Measurements from ENCODE around the gene SLC12A3. TPM values are rescaled to one million over a fixed set of nuclear protein-coding genes. Genes with fewer than 3 reads are reported as not detected.

Gene SLC12A3
- total and polyA plus RNA-seq, 2 of the 8 experiments (the other 6 are each of a cell fraction or from before 2014, with no cell fraction given), result not detected

- DNase-seq (ENCODE audit: low read depth in 1 of 2, low spot score in 2 of 2) (no peak), FAIRE-seq (no peak)
- H3K79me2 ChIP-seq (ENCODE audit: control insufficient read depth in 1 of 2, insufficient read depth in 2 of 2, low read length in 2 of 2), result no peaks in the 10 kb centered on the region
- H2BK5ac ChIP-seq (ENCODE audit: low read depth, low read length), result no peak overlapping the region
- ChIA-PET POLR2A (ENCODE audit: partially characterized antibody) (no interaction called here), CTCF (ENCODE audit: partially characterized antibody) (no interaction called here)
- no peak overlapping the region for H2AK5ac ChIP-seq (ENCODE audit: low read depth, low read length)
- H4K20me1 ChIP-seq (replicated peaks in 1 of 2; ENCODE audit: control insufficient read depth in 1 of 2, insufficient read depth in 2 of 2, low read length in 2 of 2), result no peaks in the 10 kb centered on the region
- no peak overlapping the region for H2BK12ac ChIP-seq (ENCODE audit: low read depth, low read length)
- H3K36me3 ChIP-seq (ENCODE audit: control insufficient read depth in 2 of 4, insufficient read depth in 4 of 4, low read length in 3 of 4), result no peaks in the 10 kb centered on the region
- no peak overlapping the region for H3K56ac ChIP-seq (replicated peaks; ENCODE audit: insufficient read length, low read depth, low read length)
- H2AFZ ChIP-seq (ENCODE audit: low read length), result no peak overlapping the region
- no peaks in the 10 kb centered on the region for H3K9me3 ChIP-seq (ENCODE audit: insufficient read depth in 2 of 2, low read depth in 1 of 2, low read length in 1 of 2)
- H4K8ac ChIP-seq (ENCODE audit: extremely low read depth, insufficient read depth, low read length), result no peak overlapping the region; the same call in 1 of the 2 replicates
- no peak overlapping the region for H2BK20ac ChIP-seq (ENCODE audit: low read length)
- H3K18ac ChIP-seq (ENCODE audit: extremely low read depth, low read length), result no peak overlapping the region
- H2BK15ac ChIP-seq (ENCODE audit: low read length), result no peak overlapping the region
- no peak overlapping the region for H3K27ac ChIP-seq (ENCODE audit: low read depth, low read length)
- no peak overlapping the region for H3K4me2 ChIP-seq (ENCODE audit: insufficient read depth in 1 of 2, low read depth in 2 of 2, low read length in 2 of 2)
- no peak overlapping the region for H3K4me3 ChIP-seq (ENCODE audit: extremely low read depth in 1 of 4, insufficient read depth in 2 of 4, low read depth in 3 of 4, low read length in 4 of 4)
- H3K4me1 ChIP-seq (replicated peaks in 1 of 4; ENCODE audit: control insufficient read depth in 3 of 4, insufficient read depth in 4 of 4, low read length in 3 of 4), result no peaks in the 10 kb centered on the region
- no peak overlapping the region for H3K9ac ChIP-seq (replicated peaks in 1 of 4; ENCODE audit: extremely low read depth in 1 of 4, low read depth in 3 of 4, low read length in 3 of 4)
- no peak overlapping the region for H3K23ac ChIP-seq (ENCODE audit: insufficient read length)
- H3K23me2 ChIP-seq (ENCODE audit: low read depth, low read length), result no peaks in the 10 kb centered on the region
- TF ChIP-seq RAD21 (IDR thresholded peaks at IDR 0.05 in 1 of 2, conservative IDR thresholded peaks at IDR 0.05 in 1 of 2; ENCODE audit: low read depth in 2 of 2, low read length in 2 of 2) (no peak), NANOG (IDR thresholded peaks at IDR 0.05; ENCODE audit: insufficient read depth, low read depth, low read length, poor library complexity, severe bottlenecking) (no peak), SP2 (IDR thresholded peaks at IDR 0.05; ENCODE audit: low read length) (no peak), NRF1 (IDR thresholded peaks at IDR 0.05; ENCODE audit: low read depth, low read length) (no peak), HDAC6 (IDR thresholded peaks at IDR 0.05; ENCODE audit: low read depth, low read length) (no peak), SIN3A (conservative IDR thresholded peaks at IDR 0.05 in 1 of 2, IDR thresholded peaks at IDR 0.05 in 1 of 2; ENCODE audit: low read depth in 1 of 2, low read length in 2 of 2) (no peak), TBP (IDR thresholded peaks at IDR 0.05; ENCODE audit: low read depth, low read length) (no peak), SP1 (IDR thresholded peaks at IDR 0.05; ENCODE audit: low read depth, low read length) (no peak), FOSL1 (IDR thresholded peaks at IDR 0.05; ENCODE audit: insufficient read depth, low read depth, low read length) (no peak), MAFK (IDR thresholded peaks at IDR 0.05; ENCODE audit: low read depth, low read length) (no peak), BCL11A (IDR thresholded peaks at IDR 0.05; ENCODE audit: low read depth in 2 of 2, low read length in 2 of 2) (no peak), POLR2AphosphoS5 (IDR thresholded peaks at IDR 0.05; ENCODE audit: low read depth, low read length) (no peak), CHD1 (IDR thresholded peaks at IDR 0.05; ENCODE audit: low read depth, low read length) (no peak)
- H3K14ac ChIP-seq (ENCODE audit: insufficient read length), result no peak overlapping the region
- H3K4ac ChIP-seq (replicated peaks; ENCODE audit: insufficient read length, low read depth, low read length), result no peak overlapping the region
- 64% methylated on average over 2 of the region's 3 CpGs; no CpG with 5 or more reads in 1 of the 2 experiments for WGBS, 2 experiments (ENCODE audit: extremely low coverage in 1 of 2, insufficient coverage in 1 of 2, insufficient read length in 1 of 2, insufficient replicate concordance in 2 of 2, low coverage in 1 of 2, low lambda C conversion rate in 2 of 2, missing lambda C conversion rate in 1 of 2)
- no peaks in the 10 kb centered on the region for H3K27me3 ChIP-seq (replicated peaks in 1 of 4; ENCODE audit: control insufficient read depth in 3 of 4, extremely low read depth in 1 of 4, insufficient read depth in 3 of 4, low read length in 3 of 4)
- no peak overlapping the region for H4K91ac ChIP-seq (replicated peaks; ENCODE audit: insufficient read length, low read length)
- H3K79me1 ChIP-seq (ENCODE audit: low read depth, low read length), result no peaks in the 10 kb centered on the region
- no peak overlapping the region for H2BK120ac ChIP-seq (replicated peaks; ENCODE audit: low read depth, low read length)
- no peak overlapping the region for H4K5ac ChIP-seq (ENCODE audit: insufficient read length, low read depth, low read length)
These were observed 31.2 kb downstream of the SLC12A3 start for GRCh38 chr16:56896244-56896643.

Measured in H1 (cell line).